Stimulated activated CD8-positive, alpha-beta memory T cell treated with anti-CD3 and anti-CD28 coated beads, Interleukin-15, amount 100 ng/mL, for 4 hours (primary cell): ENCODE results near the gene MUC5B.

Source experiments
- DNase-seq, 2 donors: peaks; one replicate each; pipeline ENCODE4 v3.0.0-alpha.2; 2020; ENCODE audit warnings: low read depth in 2 of 2

Gene MUC5B

DNA sequence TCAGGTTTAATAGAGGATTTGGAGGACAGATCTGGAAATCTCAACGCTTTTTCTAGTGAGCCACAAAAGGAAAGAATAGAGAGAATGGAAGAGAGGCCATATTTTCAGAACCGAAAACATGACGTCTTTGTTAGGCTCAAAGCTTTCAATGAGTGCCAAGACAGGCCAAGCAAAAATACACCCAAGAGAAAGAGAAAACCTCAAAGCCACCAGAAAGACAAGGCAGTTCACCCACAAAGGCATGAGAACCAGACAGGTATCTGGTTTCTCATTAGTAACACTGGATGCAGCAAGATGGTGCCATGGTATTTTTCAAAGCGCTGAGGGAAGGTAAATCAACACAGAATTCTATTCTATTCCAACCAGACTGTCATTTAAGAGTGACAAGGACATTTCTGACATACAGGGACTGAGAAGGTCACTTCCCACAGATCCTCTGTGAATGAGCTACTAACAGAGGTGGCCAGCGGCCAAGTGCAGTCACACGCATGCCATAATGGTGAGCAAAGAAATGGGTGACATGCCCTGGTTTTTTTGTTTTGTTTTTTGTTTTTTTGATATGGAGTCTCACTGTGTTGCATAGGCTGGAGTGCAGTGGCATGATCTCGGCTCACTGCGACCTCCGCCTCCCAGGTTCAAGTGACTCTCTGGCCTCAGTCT is 44.7 kb downstream of the MUC5B start:
- no peak for DNase-seq

DNA sequence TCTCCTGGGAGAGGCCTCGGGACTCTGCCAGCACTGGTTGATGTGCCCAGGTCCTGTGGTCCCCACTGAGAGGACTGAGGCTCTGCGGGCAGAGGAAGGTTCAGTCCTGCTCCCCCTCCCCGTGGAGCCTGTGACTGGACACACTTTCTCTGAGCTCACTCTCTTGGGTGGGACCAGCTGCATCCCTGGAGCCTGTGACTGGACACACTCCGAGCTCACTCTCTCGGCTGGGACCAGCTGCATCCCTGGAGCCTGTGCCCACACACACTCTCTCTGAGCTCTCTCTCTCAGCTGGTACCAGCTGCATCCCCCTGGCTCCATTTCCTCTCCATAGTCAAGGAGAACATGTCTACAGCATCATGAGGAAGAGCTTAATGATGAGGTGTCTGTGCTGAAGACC is 47.1 kb downstream of the MUC5B start:
- no peak for DNase-seq

DNA sequence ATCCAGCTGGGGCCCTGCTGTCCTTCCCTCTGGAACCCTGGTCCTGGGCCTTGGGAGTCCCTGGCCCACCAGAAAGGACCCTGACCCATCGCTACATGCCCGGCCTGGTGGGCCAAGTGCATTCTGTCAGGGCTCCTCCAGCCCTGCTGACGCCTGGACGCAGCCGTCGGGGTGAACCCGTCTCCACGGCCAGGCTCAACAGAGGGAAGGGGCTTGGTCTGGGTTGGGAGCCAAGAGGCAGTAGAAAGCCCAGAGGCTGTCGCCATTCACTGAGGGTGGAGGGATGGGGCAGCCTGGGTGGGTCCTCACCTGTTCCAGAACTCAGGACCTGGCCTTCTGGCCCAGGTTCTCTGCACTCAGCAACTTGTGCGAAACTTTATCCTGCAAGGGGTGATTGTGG is 47.6 kb downstream of the MUC5B start:
- no peak for DNase-seq

DNA sequence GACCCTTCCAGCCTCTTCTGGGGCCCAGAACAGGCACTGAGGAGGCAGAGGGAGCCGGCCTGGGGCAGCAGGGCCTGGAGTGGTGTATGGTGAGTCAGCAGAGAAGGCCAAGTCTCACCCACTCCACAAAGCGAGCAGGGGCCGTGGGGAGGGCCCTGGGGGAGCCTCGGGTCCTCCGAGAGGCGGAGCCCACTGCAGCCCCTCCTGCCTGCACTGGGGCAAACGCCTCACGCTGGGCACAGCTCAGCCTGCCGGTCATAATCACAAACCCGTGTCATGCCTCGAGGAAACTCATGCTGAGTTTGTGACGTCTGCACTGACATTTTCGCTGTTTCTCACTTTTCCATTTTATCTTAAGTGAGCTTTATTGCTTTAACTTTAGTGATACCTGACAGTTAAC is 48.1 kb downstream of the MUC5B start:
- DNase-seq, result no peak

DNA sequence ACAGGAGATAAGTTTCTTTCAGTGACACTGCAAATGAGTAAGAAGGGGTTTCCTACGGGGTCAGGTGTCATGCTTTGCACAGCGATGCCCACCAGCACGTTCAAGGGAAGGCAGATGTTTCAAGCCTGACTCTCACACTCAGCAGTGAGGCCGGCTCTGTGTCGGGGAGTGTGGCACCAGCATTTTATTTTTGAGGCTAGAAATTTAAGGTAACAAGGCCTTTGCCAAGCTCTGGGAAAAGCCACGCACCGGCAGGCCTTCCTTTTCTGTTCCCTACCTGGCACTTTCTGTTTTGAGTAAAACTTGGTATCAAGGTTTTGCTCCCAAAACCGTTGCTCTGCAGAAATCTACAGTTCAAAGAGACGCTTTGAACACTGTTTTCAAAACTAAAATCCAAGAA is 48.5 kb downstream of the MUC5B start:
- DNase-seq, result no peak

DNA sequence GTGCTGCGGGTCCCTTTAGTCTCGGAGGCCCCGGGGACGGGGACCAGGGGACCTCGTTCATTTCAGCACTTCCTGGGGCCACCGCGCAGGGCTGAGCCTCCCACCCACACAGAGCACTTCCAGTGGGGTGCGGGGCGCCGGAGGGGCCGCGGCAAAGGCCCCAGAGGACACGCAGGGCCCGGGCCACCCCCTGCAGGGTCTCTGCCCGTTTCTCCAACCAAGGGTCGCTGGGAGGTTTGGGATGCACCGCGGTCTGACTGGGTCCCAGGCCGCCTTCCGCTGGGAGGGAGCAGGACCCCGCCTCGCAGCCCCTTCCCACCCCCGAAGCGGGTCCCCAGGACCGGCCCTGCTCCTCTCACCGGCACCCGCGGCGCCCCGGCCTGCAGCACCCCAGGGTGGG is 49.1 kb downstream of the MUC5B start:
- DNase-seq, result no peak

DNA sequence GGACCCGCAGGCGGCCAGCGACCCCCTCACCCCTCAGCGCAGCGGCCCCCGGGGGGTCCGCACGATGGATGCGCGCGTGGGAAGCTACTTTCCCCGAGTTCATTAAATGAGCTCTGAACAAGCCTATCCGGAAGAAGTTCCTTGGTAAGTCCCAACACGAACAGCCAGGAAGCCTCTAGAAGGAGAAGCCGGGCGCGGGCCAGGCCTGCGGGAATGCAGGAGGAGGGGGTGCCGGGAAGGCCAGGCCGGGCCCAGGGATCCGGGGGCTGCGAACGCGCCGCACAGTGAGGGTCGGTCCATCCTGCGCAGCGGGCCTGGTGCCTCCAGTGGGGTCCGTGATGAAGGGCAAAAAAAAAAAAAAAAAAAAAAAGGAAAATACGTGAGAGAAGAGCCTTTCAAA is 49.7 kb downstream of the MUC5B start:
- no peak for DNase-seq

DNA sequence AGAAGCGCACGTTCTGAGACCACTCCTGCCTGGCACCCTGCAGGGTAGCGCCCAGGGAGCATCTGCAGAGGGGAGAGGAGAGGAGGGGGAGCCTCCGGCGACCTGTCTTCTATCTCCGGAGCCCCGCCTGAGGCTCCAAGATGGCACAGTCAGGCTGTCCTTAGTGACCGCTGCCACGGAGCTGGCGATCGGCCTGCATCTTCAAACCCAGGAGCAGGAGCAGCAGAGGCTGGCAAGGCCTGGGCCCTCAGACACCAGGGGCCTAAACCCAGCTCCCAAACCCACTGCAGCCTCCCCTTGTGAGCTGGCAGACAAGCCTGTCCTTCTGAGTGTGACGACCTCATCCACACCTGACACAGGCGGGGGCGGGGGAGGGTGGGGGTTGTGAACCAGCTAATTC is 51.6 kb downstream of the MUC5B start:
- DNase-seq, result no peak

DNA sequence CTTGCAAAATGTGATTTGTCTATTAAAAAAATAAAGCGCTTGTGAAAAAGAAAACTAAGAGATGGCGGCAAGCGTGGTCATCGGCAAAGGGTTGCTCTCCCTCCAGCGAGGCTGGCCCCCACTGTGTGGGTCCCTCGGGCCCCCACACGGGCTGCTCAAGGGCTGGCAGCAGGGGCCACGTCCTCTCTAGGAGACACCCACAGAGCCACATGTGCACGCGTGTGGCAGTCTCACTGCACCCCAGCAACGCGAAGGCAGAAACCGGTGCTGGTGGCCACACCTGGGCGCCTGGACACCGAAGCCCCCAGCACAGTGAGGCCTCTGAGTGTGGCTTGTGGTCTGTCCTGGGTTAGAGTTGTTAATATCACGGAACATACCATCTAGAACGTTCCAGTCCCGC is 52.2 kb downstream of the MUC5B start:
- DNase-seq, result no peak

DNA sequence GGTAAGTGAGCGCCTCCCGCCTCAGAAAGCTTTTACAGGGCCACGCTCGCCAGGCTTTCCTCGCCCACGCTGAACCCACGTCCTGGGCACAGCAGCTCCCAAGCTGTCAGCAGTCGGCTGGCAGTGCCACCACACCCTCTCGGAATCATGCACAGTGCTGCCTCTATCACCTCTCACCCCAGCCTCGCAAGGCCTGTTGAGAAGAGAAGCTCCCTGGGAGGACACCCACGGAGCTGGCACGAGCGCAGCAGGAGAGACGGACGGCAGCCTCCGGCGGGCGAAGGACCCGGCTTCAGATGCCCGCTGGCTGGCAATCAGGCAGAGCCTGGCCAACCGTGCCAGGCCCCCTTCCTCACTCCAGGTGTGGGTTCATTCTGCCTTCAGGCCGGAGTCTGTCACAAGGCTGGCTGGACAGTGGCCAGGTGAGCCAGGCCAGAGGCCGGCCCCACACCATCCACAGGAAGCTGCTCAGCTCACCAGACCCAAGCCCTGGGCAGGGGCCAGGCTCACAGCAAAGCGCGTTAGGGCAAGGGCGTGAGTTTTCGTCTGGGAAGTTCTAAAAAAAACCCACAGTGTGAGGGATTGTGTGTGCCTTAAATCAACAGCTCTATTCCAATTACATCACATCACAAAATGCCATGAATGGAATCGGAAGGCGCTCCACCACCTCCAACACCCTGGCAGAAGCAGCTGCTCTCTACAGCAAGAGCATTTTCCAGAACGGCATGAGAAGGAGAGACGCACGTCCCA is 53.4 kb downstream of the MUC5B start:
- no peak for DNase-seq

DNA sequence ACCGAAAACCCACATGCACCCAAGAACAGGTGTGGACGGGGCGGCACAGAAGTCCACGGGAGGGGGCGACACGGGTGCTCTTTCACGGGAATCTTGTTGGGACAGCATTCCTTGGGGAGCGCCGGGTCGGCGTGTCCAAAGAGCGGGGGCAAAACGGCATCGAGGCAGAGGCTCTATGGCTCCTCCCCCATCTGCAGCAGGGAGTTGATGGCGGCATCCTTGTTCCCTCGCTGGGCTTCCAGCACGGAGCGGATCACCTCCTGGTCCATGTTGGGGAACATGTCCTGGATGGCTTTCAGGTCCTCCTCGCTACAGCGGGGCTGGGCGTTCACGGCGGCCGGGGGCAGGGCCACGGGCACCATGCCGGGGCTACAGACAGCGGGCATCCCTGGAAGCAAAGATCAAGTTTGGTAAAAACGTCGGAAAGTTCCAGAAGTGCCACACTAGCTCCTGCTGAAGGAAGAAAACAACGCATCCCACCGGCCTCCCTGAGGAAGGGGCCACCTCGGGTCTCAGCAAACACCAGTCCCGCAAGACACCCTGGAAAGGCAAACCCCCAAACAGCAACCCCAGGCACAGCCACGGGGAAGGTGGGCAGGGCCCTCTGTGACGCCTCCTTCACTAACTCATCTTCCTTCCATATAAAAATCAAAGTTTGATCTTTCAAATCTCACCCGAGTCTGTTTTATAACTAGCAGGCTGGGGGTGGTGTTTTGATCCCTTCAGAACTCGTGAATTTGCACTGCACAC is 54.2 kb downstream of the MUC5B start:
- no peak for DNase-seq

DNA sequence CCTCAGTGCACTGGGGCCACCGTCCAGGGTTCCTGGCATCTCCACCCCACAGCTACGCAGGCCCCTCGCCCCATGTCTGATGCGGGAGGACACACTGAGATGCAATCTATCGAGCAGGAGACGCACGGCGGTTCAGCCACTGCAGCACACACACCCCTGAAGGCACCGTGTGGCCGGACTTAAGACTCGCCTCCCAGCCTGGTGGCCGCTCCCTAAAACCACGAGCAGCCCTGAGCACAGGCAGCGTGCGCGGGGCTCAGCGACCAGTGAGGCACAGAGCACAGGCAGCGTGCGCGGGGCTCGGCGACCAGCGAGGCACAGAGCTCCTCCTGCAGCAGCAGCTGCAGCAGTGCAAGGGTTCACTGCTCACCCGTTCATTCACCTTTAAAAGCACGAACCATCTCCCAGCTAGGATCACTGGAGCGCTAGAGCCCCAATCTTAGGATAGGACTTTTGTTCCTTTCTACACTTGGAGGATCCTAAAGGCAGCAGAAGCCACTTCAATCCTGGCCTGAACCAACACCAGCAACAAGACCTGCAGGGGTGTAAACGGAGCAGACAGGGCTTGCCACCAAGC is 55.2 kb downstream of the MUC5B start:
- DNase-seq, result no peak

DNA sequence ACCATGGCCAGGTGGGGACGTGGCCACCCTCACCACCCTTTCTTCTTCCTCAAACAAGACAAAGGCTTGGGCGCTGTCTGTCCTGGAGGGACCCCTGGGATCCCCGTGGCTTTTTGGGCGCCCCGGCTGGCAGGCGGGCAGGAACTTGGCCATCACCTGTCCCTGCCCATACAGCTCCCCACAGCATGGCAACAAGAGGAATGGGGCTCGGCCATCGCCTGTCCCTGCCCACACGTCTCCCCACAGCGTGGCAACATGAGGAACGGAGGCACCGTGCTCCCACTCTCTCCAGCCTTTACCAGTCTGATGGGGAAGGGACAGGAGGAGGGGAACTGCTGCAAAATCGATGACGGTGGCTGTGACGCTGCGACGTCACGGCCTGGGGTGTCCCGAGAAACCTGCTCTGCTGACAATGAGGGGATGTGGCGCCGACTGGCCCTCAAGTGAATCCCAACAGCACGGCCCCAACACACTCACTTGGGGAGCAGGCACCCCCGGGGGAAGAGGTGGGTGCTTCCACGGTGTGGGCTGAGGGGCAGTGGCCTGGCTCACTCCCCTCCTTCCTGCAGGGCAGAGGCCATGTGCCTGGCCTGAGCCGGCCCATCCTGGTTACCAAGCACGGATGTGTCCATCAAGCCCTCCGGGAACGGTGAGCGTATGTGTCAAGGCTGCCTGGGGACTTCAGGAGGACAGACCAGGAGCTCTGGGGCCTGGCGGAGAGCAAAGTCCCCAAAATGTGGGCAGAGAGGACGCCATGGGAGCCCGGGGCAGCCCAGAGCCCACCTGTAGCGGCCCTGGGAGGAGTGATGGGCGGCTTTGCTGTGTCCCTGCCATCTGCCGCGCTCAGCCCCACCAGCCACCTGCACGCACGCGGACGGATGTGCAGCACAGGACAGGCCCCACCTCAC is 56.2 kb downstream of the MUC5B start:
- no peak for DNase-seq

DNA sequence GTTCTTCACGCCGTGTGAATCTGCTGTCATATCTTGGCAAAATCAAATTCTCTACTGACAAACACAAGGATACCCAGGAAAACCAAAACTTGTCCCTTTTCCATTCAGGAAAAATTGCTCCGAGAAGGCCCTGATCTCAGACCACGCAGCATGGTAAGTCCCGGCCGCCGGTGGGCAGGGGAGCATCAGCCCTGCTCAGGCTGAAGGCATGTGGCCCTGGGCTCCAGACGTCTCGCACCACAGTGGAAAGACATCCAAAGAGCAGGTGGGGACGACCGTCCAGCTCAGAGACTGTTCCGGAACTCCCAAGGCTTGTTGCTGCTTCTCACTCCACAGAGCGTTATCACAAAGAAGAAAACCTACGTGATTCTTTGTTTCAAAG is 56.8 kb downstream of the MUC5B start:
- no peak for DNase-seq

DNA sequence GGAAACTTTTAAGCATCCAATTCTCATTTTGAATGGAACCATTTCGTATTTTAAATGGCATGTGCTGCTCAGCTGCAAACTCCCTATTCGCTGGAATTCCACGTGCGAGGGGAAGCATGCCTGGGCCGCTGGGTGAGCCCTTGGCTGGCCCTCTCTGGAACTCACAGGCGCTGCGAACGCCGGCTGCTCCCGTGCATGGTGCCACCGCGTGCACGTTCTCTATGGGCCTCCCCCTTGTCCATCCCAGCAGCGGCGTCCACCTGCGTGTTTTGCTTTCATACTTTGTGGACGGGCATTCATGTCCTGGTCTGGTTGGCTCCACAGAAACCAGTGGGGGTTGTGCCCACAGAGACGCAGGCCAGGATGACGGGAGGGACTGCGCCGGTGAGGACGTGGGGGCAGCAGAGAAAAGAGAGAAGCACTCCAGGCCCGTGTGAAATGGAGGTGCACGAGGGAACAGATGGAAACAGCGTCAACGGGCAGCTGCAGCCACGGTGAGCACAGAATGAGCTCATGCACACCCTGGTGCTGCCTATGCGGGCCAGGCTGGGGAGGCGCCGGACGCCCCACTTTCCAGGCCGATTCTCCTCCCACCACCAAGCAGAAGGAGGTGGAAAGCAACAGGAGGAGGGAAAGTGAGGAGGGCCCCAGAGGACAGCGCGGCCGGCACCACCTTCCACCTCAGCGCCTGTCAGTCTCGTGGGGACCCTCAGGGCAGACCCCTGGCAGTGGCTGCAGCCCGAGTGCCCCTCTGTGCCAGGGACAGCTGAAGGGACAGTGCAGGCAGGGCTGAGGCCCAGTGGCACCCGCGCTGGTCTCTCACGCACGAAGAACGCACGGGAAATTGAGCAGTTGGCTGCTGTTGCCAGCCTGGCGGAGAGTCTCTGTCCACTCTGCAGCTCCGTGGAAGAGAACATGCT is 57.5 kb downstream of the MUC5B start:
- DNase-seq, result no peak

DNA sequence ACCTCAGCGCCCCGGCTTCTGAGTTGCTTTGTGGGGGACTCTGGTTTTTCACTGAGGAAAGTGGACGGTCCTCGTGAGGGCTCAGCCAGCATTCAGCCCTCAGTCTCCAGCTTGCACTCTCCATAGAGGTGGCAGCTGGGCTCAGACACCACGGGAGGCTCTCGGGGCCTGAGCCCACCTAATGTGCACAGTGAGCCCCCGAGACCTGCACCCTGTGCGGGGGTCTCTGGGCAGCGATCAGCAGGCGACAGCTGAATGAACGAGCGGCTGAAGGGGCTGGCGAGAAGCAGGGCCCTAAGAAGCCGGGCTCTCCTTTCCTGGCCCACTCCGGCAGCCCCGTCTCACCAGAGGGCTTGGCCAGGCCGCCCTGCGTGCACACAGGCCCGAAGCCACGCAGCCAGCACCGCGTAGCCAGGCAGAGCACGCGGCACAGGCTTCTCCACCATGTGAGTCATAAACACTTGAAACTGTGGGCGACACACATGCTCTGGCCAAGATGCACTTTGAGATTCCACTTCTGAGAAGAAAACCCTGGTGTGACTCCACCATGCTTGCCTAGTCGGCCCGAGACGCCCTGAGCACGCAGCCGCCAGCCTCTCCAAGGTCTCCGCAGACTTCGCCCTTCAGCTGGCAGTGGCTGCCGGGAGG is 58.6 kb downstream of the MUC5B start:
- no peak for DNase-seq

DNA sequence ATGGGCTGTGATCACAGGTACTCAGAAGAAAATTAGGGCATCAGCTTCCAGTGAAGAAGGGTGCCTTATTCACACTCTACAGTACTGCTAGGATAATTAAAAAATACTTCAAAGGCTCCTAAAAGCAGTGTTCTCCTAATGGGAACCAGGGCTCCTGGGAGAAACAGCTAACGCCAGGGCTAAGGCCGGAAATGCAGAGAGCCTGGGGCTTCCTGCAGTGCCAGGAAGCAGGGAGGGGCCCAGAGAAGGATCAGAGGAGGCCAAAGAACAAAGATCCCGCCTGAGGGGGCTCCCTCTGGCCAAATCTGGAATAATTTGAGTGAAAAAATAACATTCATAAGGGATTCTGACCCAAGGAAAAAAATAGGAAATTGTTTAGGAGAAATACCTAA is 59.1 kb downstream of the MUC5B start:
- DNase-seq, result no peak

DNA sequence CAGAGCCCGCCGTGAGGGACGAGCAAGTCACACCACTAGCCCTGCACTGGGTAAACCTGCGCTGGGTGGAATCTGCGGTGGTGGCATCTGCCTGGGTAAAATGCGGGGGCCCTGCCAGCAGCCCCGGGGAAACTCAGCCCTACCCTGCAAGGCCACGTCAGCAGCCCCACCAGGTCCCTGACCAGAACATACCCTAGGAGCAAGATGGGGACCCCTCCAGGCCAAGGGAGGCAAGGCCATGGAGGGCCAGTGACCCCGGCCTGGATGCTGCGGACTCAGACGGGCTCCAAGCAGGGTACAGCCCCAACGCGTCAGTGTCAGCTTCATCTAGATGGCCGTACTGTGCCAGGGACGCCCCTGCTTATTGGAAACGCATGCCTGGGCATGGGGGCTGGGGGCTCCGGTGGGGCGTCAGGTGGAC is 60.2 kb downstream of the MUC5B start:
- no peak for DNase-seq

DNA sequence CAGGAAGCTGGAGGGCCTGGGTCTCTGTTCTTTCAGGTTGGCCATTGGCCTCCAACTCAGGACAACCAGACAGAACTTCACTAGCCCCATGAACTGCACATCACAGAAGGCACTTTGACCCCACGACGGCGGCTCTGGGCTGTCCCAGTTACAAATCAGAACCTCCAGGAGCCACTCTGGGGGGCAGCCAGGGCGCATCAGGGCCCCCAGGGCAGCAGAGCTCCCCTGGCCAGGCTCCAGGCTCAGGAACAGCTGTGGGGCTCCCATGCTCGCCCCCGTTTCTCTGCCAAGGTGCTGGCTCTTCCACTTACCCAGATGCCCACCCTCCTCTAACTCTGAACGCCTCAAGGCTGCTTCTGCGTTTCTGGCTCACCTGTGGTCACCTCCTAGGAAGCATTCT is 61.0 kb downstream of the MUC5B start:
- no peak for DNase-seq

DNA sequence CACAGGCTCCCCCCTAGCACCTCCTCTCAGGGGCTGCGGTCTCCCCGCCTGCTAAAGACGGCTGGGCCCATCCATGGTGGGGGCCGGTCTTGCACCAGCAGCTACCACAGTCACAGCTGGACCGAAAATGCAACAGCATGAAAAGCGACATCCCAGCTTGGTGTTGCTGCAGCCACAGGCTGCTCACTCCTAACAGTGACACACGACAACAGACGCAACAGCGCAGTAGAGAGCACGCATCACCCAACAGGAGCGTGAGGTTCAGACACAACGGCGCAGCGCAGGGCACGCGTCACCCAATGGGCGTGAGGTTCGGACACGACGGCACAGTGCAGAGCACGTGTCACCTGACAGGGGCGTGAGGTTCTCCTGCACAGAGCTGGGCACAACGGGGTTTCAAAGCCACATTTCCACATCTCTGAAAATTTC is 62.5 kb downstream of the MUC5B start:
- DNase-seq, result no peak
